DMS 273 (cell line): ENCODE data around the gene SPOCK3.

Source experiments
- DNase-seq: peaks from one replicate; lab custom pipeline; 2025; ENCODE audit not compliant: unreplicated experiment; lab: John Stamatoyannopoulos, UW

Gene SPOCK3

DNA sequence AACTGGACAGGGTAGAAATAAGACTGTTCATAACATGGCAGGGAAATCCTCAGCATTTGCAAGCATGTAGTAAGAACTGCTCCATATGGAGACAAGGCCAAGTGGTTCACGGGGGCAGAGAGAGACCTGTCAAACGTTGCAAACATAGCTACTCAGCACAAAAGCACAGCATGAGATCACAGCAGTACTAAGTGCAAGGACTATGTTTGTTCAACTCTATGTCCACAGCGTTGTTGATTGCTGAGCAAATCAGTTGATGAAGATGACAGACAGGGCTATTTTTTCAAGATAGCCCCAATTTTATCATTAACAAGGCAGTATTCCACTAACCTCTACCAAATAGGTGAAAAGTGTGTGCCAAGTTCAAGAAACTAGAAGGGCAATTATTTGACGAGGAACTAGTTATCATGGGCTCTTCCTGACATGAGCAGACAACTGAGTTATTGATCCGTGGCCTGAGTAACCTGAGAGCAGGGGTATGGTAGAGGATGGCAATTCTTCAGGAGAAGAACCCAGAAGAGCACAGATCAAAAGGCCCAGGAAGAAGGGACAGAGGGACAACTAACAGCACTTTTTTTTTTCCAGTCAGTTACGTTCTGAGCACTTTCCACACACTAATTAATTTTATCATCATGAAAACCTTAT, 57.4 kb downstream of the SPOCK3 start:
- no peak for DNase-seq

DNA sequence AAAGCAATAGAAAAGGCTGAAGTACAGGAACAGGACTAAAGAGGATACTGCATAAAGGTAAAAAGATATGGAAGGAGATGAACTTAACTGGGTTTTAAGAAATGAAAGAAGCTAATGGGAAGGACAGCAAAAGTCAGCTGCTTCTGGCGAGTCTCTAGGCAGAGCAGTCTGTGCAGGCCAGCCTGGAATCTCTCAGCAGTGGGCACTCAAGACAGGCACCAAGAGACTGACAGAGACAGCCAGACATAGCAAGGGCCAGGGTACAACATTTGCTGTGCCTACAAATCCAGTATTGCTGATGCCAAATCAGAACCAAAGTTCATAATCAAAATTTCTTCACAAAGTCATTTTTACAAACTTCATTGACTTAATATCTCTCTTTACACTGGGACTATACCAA, 62.4 kb downstream of the SPOCK3 start:
- no peak for DNase-seq

DNA sequence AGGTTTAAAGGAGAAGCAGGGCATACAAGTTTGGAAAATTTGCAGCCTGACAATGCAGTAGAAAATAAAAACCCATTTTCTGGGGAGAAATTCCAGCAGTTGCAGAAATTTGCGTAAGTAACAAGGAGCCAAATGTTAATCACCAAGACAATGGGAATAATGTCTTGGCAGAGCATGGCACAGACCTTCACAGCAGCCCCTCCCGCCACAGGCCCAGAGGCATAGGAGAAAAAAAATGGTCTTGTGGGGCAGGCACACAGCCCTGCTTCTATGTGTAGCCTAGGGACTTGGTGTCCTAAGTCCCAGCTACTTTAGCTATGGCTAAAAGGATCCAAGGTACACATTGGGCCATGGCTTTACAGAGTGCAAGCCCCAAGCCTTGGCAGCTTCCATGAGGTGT, 65.7 kb downstream of the SPOCK3 start:
- no peak for DNase-seq

GRCh38 chr4:167150587-167150986, 83.7 kb downstream of the SPOCK3 start:
- no peak for DNase-seq

DNA sequence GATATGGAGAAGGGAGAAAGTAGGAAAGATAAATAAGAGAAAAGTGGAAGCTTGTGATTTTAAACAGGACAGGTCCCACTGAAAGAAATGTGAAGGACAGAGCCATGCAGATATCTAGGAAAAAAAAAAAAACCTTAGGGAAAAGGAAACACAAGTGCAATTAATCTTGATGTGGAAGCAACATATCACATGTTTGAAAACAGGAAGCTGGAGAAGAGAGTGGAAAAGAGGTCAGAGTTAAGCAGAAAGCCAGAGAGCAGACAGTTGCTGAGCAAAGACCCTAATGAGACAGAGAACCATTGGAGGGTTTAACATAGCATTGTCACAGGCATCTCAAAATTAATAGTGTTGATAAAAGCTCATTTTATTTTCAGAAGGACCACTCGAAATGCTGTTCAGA, 89.7 kb downstream of the SPOCK3 start:
- DNase-seq: no peak

GRCh38 chr4:167143018-167143417, 91.3 kb downstream of the SPOCK3 start:
- no peak for DNase-seq

GRCh38 chr4:167136270-167136669, 98.0 kb downstream of the SPOCK3 start:
- DNase-seq: no peak

DNA sequence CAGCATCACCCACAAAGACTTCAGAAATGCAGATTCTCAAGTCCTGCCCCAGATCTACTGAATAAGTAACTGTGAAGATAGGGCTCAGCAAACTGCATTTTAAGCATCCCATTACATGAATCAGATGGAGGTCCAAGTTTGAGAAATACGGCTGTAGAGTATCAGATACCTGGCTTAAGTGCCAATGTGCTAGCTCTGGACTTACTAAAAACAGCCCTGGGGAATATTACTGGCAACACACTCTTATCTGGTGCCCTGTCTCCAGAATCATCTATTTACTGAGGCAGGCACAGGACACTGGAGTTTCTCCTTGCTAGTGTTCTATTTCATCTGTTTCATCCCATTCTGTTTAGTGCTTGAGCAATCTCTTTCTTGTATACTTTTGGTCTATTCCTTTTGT, 105.1 kb downstream of the SPOCK3 start:
- no peak for DNase-seq

DNA sequence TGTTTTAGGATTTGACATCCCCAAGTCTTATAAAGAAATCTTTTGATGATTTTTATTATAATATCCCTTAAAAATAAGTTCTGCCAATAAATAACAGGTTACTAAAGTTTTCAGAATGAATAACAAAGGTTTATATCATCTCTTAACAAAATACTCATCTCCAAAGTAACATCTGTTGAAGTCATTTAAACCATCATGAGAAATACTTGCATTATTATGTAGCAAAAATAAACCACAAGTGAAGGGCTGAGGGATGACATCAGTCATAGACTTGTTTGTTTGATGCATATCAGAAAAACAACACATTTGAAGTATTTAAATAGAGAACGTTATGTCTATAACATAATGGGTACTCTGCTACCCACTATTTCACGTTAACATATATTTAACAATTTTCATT, 114.9 kb downstream of the SPOCK3 start:
- no peak for DNase-seq

DNA sequence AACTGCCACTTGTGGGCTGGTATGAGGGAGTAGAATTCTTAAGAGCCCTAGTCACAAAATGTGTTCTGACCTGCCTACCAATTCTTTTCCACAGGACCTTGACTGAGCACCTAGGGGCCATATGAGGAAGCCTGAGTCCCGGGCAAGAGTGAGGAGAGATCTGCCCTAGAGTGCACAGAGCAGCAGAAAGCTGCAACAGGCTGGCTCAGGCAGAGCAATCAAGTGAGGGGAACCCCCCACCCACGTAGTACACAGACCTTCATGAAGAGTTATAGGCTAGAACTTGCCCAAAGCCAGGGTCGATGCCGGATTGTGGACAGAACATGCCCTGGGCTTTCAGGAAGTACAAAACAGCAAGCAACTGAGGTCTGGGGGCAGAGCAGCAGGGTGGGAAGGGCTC, 117.0 kb downstream of the SPOCK3 start:
- DNase-seq: no peak

DNA sequence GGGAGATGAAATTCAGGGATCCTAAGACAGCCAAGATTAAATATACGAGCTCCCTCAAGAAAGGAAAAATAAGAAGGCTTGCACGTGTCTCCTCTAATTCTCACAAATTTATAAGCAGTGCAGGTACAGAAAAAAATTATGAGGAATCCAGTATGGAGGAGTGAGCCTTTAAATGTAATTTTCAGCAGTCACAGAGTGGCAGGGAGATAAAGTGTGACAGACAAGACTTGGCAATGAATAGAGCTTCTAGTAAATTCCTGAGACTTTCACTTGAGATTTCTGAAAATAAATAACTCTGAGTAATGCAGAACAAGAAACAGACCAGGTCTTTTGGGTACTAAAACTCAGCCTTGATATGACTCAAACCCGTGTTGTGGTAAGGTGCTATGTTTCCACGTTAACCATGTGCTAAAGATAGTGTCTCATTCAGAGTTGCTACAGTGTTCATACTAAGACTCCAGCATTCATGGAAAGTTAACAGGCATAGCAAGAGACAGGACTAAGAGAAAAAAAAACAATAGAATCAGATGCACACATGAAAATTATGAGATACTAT, 119.8 kb downstream of the SPOCK3 start:
- no peak for DNase-seq

DNA sequence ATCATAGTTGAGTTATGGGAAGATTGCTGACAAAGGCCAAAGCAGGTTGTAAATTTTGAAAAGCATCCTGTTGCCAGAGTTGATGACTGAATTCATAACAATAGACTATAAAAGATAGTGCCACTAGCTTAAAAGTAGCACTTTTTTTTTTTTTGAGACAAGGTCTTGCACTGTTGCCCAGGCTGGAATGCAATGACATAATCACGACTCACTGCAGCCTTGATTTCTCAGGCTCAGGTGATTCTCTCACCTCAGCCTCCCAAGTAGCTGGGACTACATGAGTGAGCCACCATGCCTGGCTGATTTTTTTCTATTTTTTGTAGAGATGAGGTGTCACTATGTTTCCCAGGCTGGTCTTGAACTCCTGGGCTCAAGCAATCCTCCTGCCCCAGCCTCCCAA, 122.7 kb downstream of the SPOCK3 start:
- DNase-seq: no peak

DNA sequence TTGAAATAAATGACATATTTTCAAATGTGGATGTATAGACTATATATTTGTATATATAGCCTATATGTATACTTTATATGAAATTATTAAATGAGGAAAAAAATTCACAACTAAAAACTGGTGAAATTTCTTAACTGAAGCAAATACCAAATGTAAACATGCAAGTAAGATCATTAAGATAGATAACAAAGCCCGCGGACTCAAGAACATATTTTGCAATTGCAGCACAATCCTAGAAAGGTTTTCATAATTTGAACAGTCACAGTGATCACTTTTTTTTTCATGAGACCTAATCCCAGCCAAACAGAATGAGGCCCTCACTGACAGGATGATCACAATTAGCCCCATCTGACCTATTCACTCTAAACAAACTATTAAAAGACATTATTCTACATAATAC, 123.2 kb downstream of the SPOCK3 start:
- no peak for DNase-seq

DNA sequence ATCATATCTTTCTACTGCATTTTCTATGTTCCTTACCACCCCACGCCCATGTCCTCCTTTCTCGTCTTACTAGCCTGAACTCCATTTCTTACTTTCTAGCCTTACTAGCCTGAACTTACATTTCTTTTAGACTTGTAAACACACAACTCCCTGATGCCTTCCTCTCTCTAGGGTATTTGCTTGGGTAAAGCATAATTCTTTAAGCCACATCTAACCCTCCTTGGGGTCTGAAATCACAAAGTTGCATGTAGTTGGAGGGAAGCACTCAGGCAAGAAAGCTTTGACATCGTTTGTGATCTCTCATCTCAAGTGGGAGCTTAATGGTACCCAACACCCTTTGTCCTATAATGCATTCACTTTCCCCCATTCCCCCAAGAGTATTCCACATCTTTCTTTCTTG, 124.4 kb downstream of the SPOCK3 start:
- DNase-seq: no peak

GRCh38 chr4:167105857-167106256, 128.4 kb downstream of the SPOCK3 start:
- no peak for DNase-seq

GRCh38 chr4:167102475-167102874, 131.8 kb downstream of the SPOCK3 start:
- DNase-seq: no peak

DNA sequence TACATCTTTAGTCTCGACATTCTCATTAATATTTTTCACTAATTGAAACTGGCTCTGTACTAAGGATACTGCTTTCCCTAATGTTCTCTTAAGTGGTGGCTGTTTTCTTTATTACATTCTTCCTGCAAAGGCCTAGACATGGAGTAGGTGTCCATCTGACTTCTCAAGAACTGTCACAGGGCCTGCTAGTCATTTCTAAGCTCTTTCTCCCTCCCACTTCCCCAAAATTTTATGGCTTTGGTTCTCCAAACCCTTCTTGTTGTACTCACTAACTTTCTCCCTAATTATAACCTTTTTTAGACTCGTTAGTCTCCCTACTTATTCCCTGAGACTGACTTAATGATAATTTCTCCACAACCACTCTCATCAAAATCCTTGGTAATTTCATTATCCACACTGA, 133.3 kb downstream of the SPOCK3 start:
- no peak for DNase-seq

DNA sequence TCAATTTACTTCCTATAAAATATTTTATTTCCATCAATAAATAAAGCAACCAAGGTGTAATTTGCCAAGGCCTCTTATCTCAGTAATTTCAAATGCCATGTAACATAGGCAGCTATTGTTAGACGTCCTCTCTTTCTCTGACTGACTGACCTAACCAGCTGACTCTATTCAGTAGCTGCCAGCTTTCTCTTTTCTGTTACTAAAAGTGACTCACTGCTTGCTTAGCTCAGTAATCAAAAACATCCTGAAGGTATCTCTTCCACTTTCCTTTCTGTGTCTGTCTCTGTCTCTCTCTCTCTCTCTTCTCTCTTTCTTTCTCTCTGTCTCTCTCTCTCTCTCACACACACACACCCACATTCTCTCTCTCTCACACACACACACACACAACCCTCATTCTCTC, 134.2 kb downstream of the SPOCK3 start:
- no peak for DNase-seq

DNA sequence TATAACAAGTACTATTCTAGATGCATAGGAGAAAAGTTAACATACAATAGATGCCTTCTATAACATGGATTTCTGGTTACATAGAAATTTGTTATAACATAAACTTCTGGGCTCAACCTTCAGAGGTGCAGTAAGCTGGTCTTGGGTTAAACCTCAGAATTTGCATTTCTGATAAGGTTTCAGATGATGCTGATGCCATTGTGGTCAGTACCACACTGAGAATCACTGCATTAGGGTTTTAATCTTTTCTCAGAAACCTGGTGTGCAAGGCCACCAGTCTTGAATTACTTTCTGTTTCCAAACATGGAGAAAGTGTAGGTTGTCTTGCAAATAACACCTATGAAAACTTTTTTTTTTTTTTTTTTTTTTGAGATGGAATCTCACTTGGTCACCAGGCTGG, 146.2 kb downstream of the SPOCK3 start:
- no peak for DNase-seq

DNA sequence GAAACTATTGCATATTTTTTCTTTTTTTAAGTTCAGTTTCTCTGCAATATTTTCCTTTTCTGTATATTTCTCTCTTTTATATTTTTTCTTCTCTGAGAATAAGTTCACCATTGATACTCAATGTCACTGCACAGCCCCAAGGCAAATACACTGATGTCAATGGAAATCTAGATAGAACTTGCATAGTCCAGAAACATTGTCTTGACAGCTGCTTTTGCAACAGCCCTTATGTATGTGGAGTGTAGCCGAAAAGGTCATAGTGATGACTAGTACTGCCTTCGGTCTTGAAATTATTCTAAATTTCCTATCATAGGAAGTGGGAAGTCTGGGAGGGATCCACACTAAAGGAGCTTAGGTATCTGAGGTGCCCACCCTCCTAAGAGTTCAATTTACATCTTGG, 150.0 kb downstream of the SPOCK3 start:
- no peak for DNase-seq

DNA sequence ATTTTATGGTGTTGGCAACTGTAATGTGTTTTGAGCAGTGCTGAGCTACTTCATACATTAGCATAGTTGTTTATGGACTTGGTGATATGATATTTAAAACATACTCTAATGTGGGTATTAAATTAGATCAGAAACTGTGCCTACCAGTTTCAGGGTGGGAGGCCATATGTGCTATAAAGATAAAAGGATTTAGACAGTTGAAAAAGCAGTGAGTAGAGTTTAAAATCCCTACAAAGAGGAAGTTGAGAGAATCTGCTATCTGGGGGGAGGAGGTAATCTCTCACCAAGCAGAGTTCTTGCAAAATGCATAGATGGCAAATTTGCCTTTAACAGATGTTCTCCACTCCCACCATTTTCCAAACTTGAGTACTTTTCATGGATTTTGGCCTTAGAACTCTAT, 154.5 kb downstream of the SPOCK3 start:
- no peak for DNase-seq

GRCh38 chr4:167052631-167053091, 181.6 kb downstream of the SPOCK3 start:
- no peak for DNase-seq

DNA sequence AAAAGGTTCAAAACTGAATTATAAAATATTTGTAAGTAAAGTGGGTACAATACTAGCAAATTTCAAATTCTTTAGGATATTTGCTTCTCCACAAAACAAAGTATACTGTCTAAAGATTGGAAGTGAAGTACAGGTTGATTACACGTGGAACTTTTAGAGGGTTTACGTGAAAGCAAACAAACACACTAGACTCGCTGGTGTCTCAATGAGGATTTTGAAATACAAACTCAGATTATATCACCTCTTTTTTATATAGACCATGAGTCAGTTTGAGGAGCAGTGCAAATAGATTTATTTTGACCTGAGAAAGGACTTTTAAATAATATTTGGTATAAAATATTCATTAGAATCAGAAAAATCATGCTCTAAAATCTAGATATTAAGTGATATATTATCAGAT, 185.0 kb downstream of the SPOCK3 start:
- no peak for DNase-seq
